ENCODE data around the gene EXOC6B. TPM values are rescaled to one million over a fixed set of nuclear protein-coding genes. Genes with fewer than 3 reads are reported as not detected.
A peak's percentile ranks its signal among the peaks of the same experiment; 100 is the strongest.

Gene EXOC6B
- total and polyA plus RNA-seq, 9 of the 15 experiments (the other 6 are each of a cell fraction or from before 2014, with no cell fraction given) = 0.28 to 4.2 (median 2.0) TPM

GRCh38 chr2:72543497-72544216, 282.2 kb downstream of the EXOC6B start (continued):
- TF ChIP-seq MYC (IDR thresholded peaks at IDR 0.05; ENCODE audit: low read depth, low read length) = peak; percentile 18; the same call in 1 of the 2 replicates
- no peak for TF ChIP-seq MYC (CRISPR knock-in tag; IDR thresholded peaks at IDR 0.05; ENCODE audit: borderline replicate concordance, low read depth)
- TF ChIP-seq EHMT2 (IDR thresholded peaks at IDR 0.05) = no peak
- no peak for TF ChIP-seq RERE (CRISPR knock-in tag; IDR thresholded peaks at IDR 0.05; ENCODE audit: borderline replicate concordance)
- TF ChIP-seq ZNF146 (CRISPR knock-in tag; IDR thresholded peaks at IDR 0.05; ENCODE audit: unreplicated experiment) = no peak
- TF ChIP-seq PRPF4 (IDR thresholded peaks at IDR 0.05; ENCODE audit: insufficient read depth, low read depth, low read length, poor library complexity, severe bottlenecking) = no peak
- TF ChIP-seq CBFA2T2 (conservative IDR thresholded peaks at IDR 0.05) = peak; percentile 99
- TF ChIP-seq CEBPB (tag; IDR thresholded peaks at IDR 0.05) = peak; percentile 86
- TF ChIP-seq CTBP1 (IDR thresholded peaks at IDR 0.05; ENCODE audit: borderline replicate concordance) = peak; percentile 50; the same call in 1 of the 2 replicates
- no peak for TF ChIP-seq NFATC3 (IDR thresholded peaks at IDR 0.05)
- TF ChIP-seq NFE2 (IDR thresholded peaks at IDR 0.05; ENCODE audit: low read depth) = no peak; the same call in 1 of the 2 replicates
- TF ChIP-seq IFI16 (CRISPR knock-in tag; IDR thresholded peaks at IDR 0.05) = no peak
- TF ChIP-seq NKRF (IDR thresholded peaks at IDR 0.05; ENCODE audit: borderline replicate concordance) = no peak
- TF ChIP-seq ZNF347 (CRISPR knock-in tag; IDR thresholded peaks at IDR 0.05; ENCODE audit: low read depth) = no peak
- no peak for TF ChIP-seq SRSF3 (IDR thresholded peaks at IDR 0.05; ENCODE audit: insufficient read depth, low read length)
- no peak for TF ChIP-seq CHD2 (IDR thresholded peaks at IDR 0.05; ENCODE audit: low read depth, low read length)
- TF ChIP-seq TARDBP (IDR thresholded peaks at IDR 0.05) = peak; percentile 74; the same call in 1 of the 2 replicates
- no peak for TF ChIP-seq SAFB (IDR thresholded peaks at IDR 0.05; ENCODE audit: borderline replicate concordance, low read depth, low read length)
- TF ChIP-seq ZFP36 (IDR thresholded peaks at IDR 0.05; ENCODE audit: low read depth, low read length, partially characterized antibody) = no peak
- peak in 1 of 2 experiments; percentile 74; a peak in 1 of 4 replicates for TF ChIP-seq ZNF639 (CRISPR knock-in tag; conservative IDR thresholded peaks at IDR 0.05 in 1 of 2, IDR thresholded peaks at IDR 0.05 in 1 of 2)

Data from K562 (cell line).